ENCODE measurements around the gene LPIN1.
"Not testable (repeated sequence)": the region's sequence is repeated elsewhere in the genome, so short reads cannot be mapped to it uniquely, and the experiment has no call there.

- TF ChIP-seq POLR2A (IDR thresholded peaks at IDR 0.05; ENCODE audit: low read depth), result not testable (repeated sequence)
- TF ChIP-seq, protein P1, sequence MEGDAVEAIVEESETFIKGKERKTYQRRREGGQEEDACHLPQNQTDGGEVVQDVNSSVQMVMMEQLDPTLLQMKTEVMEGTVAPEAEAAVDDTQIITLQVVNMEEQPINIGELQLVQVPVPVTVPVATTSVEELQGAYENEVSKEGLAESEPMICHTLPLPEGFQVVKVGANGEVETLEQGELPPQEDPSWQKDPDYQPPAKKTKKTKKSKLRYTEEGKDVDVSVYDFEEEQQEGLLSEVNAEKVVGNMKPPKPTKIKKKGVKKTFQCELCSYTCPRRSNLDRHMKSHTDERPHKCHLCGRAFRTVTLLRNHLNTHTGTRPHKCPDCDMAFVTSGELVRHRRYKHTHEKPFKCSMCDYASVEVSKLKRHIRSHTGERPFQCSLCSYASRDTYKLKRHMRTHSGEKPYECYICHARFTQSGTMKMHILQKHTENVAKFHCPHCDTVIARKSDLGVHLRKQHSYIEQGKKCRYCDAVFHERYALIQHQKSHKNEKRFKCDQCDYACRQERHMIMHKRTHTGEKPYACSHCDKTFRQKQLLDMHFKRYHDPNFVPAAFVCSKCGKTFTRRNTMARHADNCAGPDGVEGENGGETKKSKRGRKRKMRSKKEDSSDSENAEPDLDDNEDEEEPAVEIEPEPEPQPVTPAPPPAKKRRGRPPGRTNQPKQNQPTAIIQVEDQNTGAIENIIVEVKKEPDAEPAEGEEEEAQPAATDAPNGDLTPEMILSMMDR (IDR thresholded peaks at IDR 0.05), result not testable (repeated sequence)
These were observed 70.5 kb downstream of the LPIN1 start for GRCh38 chr2:11816935-11817334.

Measured in esophagus muscularis mucosa (tissue), 3 donors.